Neural cell (in vitro differentiated cells): ENCODE measurements around the gene SOX30. TPM values are rescaled to one million over a fixed set of nuclear protein-coding genes. Genes with fewer than 3 reads are reported as not detected.

ENCODE experiments used
- H2AFZ ChIP-seq: fragments of 200-600, 300-800 bp; sonication (generic), shearing (Covaris generic); 2 replicates; pipeline ENCODE4 v1.6.0; 2014; ENCODE audit warnings: low read depth, mild to moderate bottlenecking, antibody characterized with exemption, low read length, moderate library complexity
- H3F3A ChIP-seq: fragments of 200-600 bp; shearing (Covaris generic); 2 replicates; pipeline ENCODE4 v1.6.1; 2016; ENCODE audit warnings: mild to moderate bottlenecking, moderate library complexity, mixed read lengths, antibody characterized with exemption, low read length; ENCODE audit not compliant: insufficient read depth, poor library complexity, severe bottlenecking
- H3K27ac ChIP-seq: fragments of 200-600, 300-800 bp; sonication (generic), shearing (Covaris generic); 2 replicates; pipeline ENCODE4 v1.5.1; 2014; ENCODE audit warnings: mild to moderate bottlenecking, low read length, moderate library complexity
- H3K27me3 ChIP-seq: fragments of 300-800, 200-600 bp; sonication (generic), shearing (Covaris generic); 2 replicates; pipeline ENCODE4 v1.6.0; 2014; ENCODE audit warnings: mild to moderate bottlenecking, low read depth, low read length, moderate library complexity; ENCODE audit not compliant: insufficient read depth
- H3K36me3 ChIP-seq: fragments of 300-800, 200-600 bp; sonication (generic), shearing (Covaris generic); 2 replicates; pipeline ENCODE4 v1.5.1; 2014; ENCODE audit warnings: mild to moderate bottlenecking, antibody characterized with exemption, low read length, moderate library complexity; ENCODE audit not compliant: insufficient read depth
- H3K4me2 ChIP-seq: fragments of 300-800, 200-600 bp; sonication (generic), shearing (Covaris generic); 2 replicates; pipeline ENCODE4 v1.6.0; 2014; ENCODE audit warnings: mild to moderate bottlenecking, low read length
- H3K4me3 ChIP-seq: fragments of 300-800, 200-600 bp; sonication (generic), shearing (Covaris generic); 2 replicates; pipeline ENCODE4 v1.5.1; 2014; ENCODE audit warnings: mild to moderate bottlenecking, low read length, moderate library complexity
- H3K79me2 ChIP-seq: fragments of 200-600 bp; shearing (Covaris generic); replicated peaks from 2 replicates; pipeline ENCODE4 v1.6.0; 2014; ENCODE audit warnings: mild to moderate bottlenecking, low read length, moderate library complexity; ENCODE audit not compliant: insufficient read depth
- H3K9ac ChIP-seq: fragments of 300-800, 200-600 bp; sonication (generic), shearing (Covaris generic); 2 replicates; pipeline ENCODE4 v1.6.1; 2016; ENCODE audit warnings: mild to moderate bottlenecking, low read length, mixed read lengths
- H3K9me2 ChIP-seq: fragments of 200-600 bp; shearing (Covaris generic); 2 replicates; pipeline ENCODE4 v1.6.1; 2016; ENCODE audit warnings: mild to moderate bottlenecking, low read length, mixed read lengths; ENCODE audit not compliant: insufficient read depth
- H3K9me3 ChIP-seq: fragments of 200-600, 300-800 bp; sonication (generic), shearing (Covaris generic); 2 replicates; pipeline ENCODE4 v1.6.1; 2016; ENCODE audit warnings: mild to moderate bottlenecking, mixed run types, low read length, moderate library complexity, mixed read lengths
- H4K20me1 ChIP-seq: fragments of 200-600 bp; shearing (Covaris generic); 2 replicates; pipeline ENCODE4 v1.6.1; 2016; ENCODE audit warnings: mild to moderate bottlenecking, mixed run types; ENCODE audit not compliant: insufficient read depth
- EP300 ChIP-seq: fragments of 450-650 bp; conservative IDR thresholded peaks from 2 replicates; pipeline ENCODE4 v1.6.1; 2014; ENCODE audit warnings: antibody characterized with exemption, mild to moderate bottlenecking, moderate library complexity; ENCODE audit not compliant: poor library complexity, severe bottlenecking
- EZH2 ChIP-seq: fragments of 200-600, 300-800 bp; shearing (Covaris generic), sonication (generic); IDR thresholded peaks from 2 replicates; pipeline ENCODE4 v1.6.1; 2014; ENCODE audit warnings: antibody characterized with exemption, low read length, borderline replicate concordance, mild to moderate bottlenecking; ENCODE audit not compliant: insufficient read depth, poor library complexity, severe bottlenecking
- MXI1 ChIP-seq: fragments of 450-650 bp; conservative IDR thresholded peaks from 2 replicates; pipeline ENCODE4 v1.6.1; 2014; ENCODE audit warnings: antibody characterized with exemption, mild to moderate bottlenecking; ENCODE audit not compliant: poor library complexity, severe bottlenecking
- POLR2AphosphoS5 ChIP-seq: IDR thresholded peaks from 2 replicates; pipeline ENCODE4 v1.6.1; 2012
- RAD21 ChIP-seq: fragments of 450-650 bp; conservative IDR thresholded peaks from 2 replicates; pipeline ENCODE4 v1.6.1; 2014; ENCODE audit warnings: antibody characterized with exemption, mild to moderate bottlenecking, moderate library complexity
- SMC3 ChIP-seq: fragments of 450-650 bp; conservative IDR thresholded peaks from 2 replicates; pipeline ENCODE4 v1.6.1; 2014; ENCODE audit warnings: antibody characterized with exemption, mild to moderate bottlenecking, moderate library complexity; ENCODE audit not compliant: poor library complexity
- TAF1 ChIP-seq: IDR thresholded peaks from 2 replicates; pipeline ENCODE4 v1.6.1; 2012; ENCODE audit warnings: low read depth
- polyA plus RNA-seq: library from polyadenylated mRNA; depleted of rRNA; stranded (reverse); fragments of >200 nt; gene quantifications from 2 replicates; pipeline ENCODE4 v1.2.3, GENCODE V29; 2014
- TF ChIP-seq, protein P1 (sequence below): IDR thresholded peaks from 2 replicates; pipeline ENCODE4 v1.6.1; 2012; ENCODE audit warnings: borderline replicate concordance
- TF ChIP-seq, protein P2 (sequence below): fragments of 450-650 bp; IDR thresholded peaks from 2 replicates; pipeline ENCODE4 v1.5.1; 2014; ENCODE audit warnings: antibody characterized with exemption, mild to moderate bottlenecking, moderate library complexity; ENCODE audit not compliant: poor library complexity, severe bottlenecking

Gene SOX30
- polyA plus RNA-seq, 1 donor from 2014 or later, result not detected

DNA sequence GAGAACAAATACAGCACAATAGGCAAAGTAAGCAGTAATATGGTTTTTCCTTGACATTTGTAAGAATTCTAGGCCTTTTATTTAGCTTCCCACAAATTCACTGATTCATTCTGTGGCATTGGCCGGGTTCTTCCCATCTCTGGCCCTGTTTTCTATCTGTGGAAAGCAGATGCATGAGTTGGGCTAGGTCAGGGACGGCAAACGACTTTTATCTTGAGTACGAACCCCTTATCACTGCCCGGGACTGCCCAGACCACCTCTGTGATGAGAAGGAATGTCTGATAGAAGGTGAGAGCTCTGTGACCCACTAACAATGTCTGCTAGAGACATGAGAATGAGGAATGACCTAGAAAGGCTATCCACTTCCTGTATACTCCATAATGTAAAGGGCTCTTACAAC, 41.2 kb downstream of the SOX30 start:
- Histone ChIP-seq H3K9me2 (no peaks in the 10 kb centered on the region), H4K20me1 (no peaks in the 10 kb centered on the region), H3K27me3 (no peaks in the 10 kb centered on the region), H3K4me2 (no peak overlapping the region), H3K36me3 (no peaks in the 10 kb centered on the region), H3K9me3 (no peaks in the 10 kb centered on the region), H3K27ac (no peak overlapping the region), H2AFZ (no peak overlapping the region), H3K79me2 (no peaks in the 10 kb centered on the region), H3K4me3 (no peak overlapping the region), H3F3A (no peaks in the 10 kb centered on the region), H3K9ac (no peak overlapping the region)
- TF ChIP-seq RAD21, result no peak
- TF ChIP-seq POLR2AphosphoS5, result no peak
- no peak for TF ChIP-seq TAF1
- TF ChIP-seq, protein P1, sequence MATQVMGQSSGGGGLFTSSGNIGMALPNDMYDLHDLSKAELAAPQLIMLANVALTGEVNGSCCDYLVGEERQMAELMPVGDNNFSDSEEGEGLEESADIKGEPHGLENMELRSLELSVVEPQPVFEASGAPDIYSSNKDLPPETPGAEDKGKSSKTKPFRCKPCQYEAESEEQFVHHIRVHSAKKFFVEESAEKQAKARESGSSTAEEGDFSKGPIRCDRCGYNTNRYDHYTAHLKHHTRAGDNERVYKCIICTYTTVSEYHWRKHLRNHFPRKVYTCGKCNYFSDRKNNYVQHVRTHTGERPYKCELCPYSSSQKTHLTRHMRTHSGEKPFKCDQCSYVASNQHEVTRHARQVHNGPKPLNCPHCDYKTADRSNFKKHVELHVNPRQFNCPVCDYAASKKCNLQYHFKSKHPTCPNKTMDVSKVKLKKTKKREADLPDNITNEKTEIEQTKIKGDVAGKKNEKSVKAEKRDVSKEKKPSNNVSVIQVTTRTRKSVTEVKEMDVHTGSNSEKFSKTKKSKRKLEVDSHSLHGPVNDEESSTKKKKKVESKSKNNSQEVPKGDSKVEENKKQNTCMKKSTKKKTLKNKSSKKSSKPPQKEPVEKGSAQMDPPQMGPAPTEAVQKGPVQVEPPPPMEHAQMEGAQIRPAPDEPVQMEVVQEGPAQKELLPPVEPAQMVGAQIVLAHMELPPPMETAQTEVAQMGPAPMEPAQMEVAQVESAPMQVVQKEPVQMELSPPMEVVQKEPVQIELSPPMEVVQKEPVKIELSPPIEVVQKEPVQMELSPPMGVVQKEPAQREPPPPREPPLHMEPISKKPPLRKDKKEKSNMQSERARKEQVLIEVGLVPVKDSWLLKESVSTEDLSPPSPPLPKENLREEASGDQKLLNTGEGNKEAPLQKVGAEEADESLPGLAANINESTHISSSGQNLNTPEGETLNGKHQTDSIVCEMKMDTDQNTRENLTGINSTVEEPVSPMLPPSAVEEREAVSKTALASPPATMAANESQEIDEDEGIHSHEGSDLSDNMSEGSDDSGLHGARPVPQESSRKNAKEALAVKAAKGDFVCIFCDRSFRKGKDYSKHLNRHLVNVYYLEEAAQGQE, result no peak
- TF ChIP-seq EZH2, result no peak
- no peak for TF ChIP-seq EP300
- no peak for TF ChIP-seq SMC3
- TF ChIP-seq, protein P2, sequence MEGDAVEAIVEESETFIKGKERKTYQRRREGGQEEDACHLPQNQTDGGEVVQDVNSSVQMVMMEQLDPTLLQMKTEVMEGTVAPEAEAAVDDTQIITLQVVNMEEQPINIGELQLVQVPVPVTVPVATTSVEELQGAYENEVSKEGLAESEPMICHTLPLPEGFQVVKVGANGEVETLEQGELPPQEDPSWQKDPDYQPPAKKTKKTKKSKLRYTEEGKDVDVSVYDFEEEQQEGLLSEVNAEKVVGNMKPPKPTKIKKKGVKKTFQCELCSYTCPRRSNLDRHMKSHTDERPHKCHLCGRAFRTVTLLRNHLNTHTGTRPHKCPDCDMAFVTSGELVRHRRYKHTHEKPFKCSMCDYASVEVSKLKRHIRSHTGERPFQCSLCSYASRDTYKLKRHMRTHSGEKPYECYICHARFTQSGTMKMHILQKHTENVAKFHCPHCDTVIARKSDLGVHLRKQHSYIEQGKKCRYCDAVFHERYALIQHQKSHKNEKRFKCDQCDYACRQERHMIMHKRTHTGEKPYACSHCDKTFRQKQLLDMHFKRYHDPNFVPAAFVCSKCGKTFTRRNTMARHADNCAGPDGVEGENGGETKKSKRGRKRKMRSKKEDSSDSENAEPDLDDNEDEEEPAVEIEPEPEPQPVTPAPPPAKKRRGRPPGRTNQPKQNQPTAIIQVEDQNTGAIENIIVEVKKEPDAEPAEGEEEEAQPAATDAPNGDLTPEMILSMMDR, result no peak
- TF ChIP-seq MXI1, result no peak

DNA sequence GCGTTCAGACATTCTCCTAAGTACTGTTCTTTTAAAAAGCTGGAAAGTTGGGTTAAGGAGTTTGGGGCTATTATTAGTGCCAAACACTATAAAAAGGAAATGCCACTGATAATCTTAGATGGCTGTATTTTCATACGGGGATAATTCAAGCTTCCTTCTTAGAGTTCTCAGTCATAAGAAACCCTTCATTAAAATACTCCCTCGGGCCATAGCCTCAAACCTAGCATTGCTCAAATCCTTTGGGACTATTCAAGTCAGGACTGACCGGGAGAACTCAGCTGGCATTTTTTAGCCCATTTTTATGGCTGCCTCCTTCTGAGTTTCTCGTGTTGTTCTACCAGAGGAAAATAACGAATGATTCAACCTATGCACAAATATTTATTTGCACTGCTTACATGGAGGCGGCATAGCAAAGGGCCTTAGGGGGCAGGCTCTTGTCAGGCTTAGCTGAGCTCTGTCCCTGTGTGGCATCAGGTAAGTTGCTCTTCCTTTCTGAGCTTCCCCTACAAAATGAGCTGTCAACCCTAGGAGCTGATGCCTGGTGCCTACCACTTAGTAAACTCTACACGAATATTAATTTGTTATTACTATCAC, 43.2 kb downstream of the SOX30 start:
- no peak overlapping the region for H3K4me2 ChIP-seq
- H3K36me3 ChIP-seq, result no peaks in the 10 kb centered on the region
- TF ChIP-seq TAF1, result no peak
- TF ChIP-seq, protein P2, result no peak
- no peak for TF ChIP-seq SMC3
- no peak for TF ChIP-seq EZH2
- no peaks in the 10 kb centered on the region for H3K27me3 ChIP-seq
- no peaks in the 10 kb centered on the region for H4K20me1 ChIP-seq
- no peak overlapping the region for H3K9ac ChIP-seq
- no peak overlapping the region for H3K27ac ChIP-seq
- H3F3A ChIP-seq, result no peaks in the 10 kb centered on the region
- no peak overlapping the region for H3K4me3 ChIP-seq
- H3K9me3 ChIP-seq, result no peaks in the 10 kb centered on the region
- no peaks in the 10 kb centered on the region for H3K9me2 ChIP-seq
- H2AFZ ChIP-seq, result no peak overlapping the region
- no peaks in the 10 kb centered on the region for H3K79me2 ChIP-seq
